HepG2 (cell line): Measurements from ENCODE around the gene HSF2BP. TPM values are rescaled to one million over a fixed set of nuclear protein-coding genes. Genes with fewer than 3 reads are reported as not detected.

Experiments used
- ATM ChIP-seq: fragments of 450-650 bp; IDR thresholded peaks from 2 replicates; pipeline ENCODE4 v1.7.1; 2017; ENCODE audit warnings: mild to moderate bottlenecking, borderline replicate concordance
- ELF3 ChIP-seq: IDR thresholded peaks from 2 replicates; pipeline ENCODE4 v1.6.1; 2016; ENCODE audit warnings: missing genetic modification reagents, missing compliant biosample characterization
- NFE2 ChIP-seq: sonication (generic); formaldehyde crosslinking; IDR thresholded peaks from 2 replicates; pipeline ENCODE4 v1.4.0; 2020; ENCODE audit warnings: missing genetic modification reagents
- PHF8 ChIP-seq: sonication (generic); formaldehyde crosslinking; IDR thresholded peaks from 2 replicates; pipeline ENCODE4 v1.5.0; 2020; ENCODE audit warnings: missing genetic modification reagents
- SALL1 ChIP-seq: sonication (generic); formaldehyde crosslinking; IDR thresholded peaks from 2 replicates; pipeline ENCODE4 v1.8.0; 2022; ENCODE audit warnings: mild to moderate bottlenecking, missing genetic modification reagents
- ZNF674 ChIP-seq: sonication (generic); formaldehyde crosslinking; IDR thresholded peaks from 2 replicates; pipeline ENCODE4 v1.5.0; 2020; ENCODE audit warnings: low read depth, mild to moderate bottlenecking, missing genetic modification reagents
- polyA plus RNA-seq, 8 experiments: library from polyadenylated mRNA; depleted of rRNA in 3 of 8; stranded (reverse) in 7 of 8; unstranded in 1 of 8; fragments of >200 nt; fragmentation: Illumina TruSeq in 4 of 8; extraction: Trizol in 4 of 8; gene quantifications; 2 replicates each; pipeline versions ENCODE4 v1.2.1 to v1.2.3, GENCODE V29; 2011 to 2016; ENCODE audit warnings: low read depth in 4 of 8, missing spikeins in 1 of 8, mixed read lengths in 1 of 8; ENCODE audit not compliant: insufficient read depth in 1 of 8
- total RNA-seq, 5 experiments: library from RNA; depleted of rRNA; stranded (reverse); fragments of >200 nt; fragmentation: Illumina TruSeq; extraction: Trizol; gene quantifications; 2 replicates each; pipeline ENCODE4 v1.2.3, GENCODE V29; 2016; ENCODE audit warnings: low read depth in 1 of 5
- TF ChIP-seq, protein P1 (sequence below), 2 experiments: fragments of 450-650 bp in 1 of 2; sonication (generic) in 1 of 2; formaldehyde crosslinking in 1 of 2; IDR thresholded peaks; 2 replicates each; pipeline versions ENCODE4 v1.6.1 to v1.8.0; 2016 to 2022; ENCODE audit warnings: antibody characterized with exemption in 1 of 2, mild to moderate bottlenecking in 1 of 2, missing genetic modification reagents in 1 of 2

Gene HSF2BP
- total and polyA plus RNA-seq, 2 of the 13 experiments (the other 11 are each of a cell fraction or from before 2014, with no cell fraction given): 0.67 to 2.2 TPM

DNA sequence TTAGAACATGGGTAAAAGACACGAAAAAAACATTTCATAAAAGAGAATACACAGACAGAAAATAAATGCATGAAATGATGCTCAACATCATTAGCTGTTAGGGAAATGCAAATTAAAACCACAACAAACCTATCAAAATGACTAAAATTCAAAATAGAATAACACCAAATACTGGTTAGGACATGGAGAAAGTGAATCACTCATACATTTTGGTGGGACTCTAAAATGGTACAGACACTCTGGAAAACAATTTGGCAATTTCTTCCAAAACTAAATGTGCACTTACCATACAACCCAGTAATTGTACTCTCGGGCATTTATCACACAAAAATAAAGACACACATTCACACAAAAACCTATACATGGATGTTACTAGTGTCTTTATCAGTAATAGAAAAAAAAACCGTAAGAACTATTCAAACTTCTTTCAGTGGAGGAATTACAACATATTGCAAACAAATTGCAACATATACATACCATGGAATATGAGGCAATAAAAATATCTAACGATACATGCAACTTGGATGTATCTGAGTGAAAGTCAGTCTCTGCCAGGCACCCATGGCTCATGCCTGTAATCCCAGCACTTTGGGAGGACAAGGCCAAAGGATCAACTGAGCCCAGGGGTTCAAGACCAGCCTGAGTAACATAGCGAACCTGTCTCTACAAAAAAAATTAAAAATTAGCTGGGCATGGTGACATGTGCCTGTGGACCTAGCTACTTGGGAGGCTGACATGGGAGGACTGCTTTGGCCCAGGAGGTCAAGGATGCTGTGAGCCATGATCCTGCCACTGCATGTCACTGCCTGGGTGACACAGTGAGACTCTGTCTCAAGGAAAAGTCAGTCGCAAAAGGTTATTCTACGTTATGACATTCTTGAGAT lies 19.6 kb downstream of the HSF2BP start (continued):
- TF ChIP-seq ELF3: no peak
- TF ChIP-seq, protein P1, sequence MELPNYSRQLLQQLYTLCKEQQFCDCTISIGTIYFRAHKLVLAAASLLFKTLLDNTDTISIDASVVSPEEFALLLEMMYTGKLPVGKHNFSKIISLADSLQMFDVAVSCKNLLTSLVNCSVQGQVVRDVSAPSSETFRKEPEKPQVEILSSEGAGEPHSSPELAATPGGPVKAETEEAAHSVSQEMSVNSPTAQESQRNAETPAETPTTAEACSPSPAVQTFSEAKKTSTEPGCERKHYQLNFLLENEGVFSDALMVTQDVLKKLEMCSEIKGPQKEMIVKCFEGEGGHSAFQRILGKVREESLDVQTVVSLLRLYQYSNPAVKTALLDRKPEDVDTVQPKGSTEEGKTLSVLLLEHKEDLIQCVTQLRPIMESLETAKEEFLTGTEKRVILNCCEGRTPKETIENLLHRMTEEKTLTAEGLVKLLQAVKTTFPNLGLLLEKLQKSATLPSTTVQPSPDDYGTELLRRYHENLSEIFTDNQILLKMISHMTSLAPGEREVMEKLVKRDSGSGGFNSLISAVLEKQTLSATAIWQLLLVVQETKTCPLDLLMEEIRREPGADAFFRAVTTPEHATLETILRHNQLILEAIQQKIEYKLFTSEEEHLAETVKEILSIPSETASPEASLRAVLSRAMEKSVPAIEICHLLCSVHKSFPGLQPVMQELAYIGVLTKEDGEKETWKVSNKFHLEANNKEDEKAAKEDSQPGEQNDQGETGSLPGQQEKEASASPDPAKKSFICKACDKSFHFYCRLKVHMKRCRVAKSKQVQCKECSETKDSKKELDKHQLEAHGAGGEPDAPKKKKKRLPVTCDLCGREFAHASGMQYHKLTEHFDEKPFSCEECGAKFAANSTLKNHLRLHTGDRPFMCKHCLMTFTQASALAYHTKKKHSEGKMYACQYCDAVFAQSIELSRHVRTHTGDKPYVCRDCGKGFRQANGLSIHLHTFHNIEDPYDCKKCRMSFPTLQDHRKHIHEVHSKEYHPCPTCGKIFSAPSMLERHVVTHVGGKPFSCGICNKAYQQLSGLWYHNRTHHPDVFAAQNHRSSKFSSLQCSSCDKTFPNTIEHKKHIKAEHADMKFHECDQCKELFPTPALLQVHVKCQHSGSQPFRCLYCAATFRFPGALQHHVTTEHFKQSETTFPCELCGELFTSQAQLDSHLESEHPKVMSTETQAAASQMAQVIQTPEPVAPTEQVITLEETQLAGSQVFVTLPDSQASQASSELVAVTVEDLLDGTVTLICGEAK (IDR thresholded peaks at IDR 0.05): no peak
- TF ChIP-seq, protein P1 (CRISPR knock-in tag; IDR thresholded peaks at IDR 0.05): no peak
- peak; percentile 26; the same call in 1 of the 2 replicates for TF ChIP-seq SALL1 (CRISPR knock-in tag)
- no peak for TF ChIP-seq NFE2 (CRISPR knock-in tag)
- no peak for TF ChIP-seq ATM
- no peak for TF ChIP-seq ZNF674 (CRISPR knock-in tag)
- no peak for TF ChIP-seq PHF8 (CRISPR knock-in tag)
